H1 (cell line): Measurements from ENCODE around the gene PAQR5. TPM values are rescaled to one million over a fixed set of nuclear protein-coding genes. Genes with fewer than 3 reads are reported as not detected.

Source experiments
- CTCF ChIA-PET: fragments of 300-600 bp; sonication (Branson Sonifier 250); formaldehyde crosslinking; loops from one replicate; lab custom pipeline; 2021; ENCODE audit not compliant: partially characterized antibody; lab: Charles Lee
- POLR2A ChIA-PET: fragments of 300-600 bp; sonication (Branson Sonifier 250); formaldehyde crosslinking; loops from one replicate; lab custom pipeline; 2021; ENCODE audit warnings: inconsistent platforms; ENCODE audit not compliant: partially characterized antibody; lab: Charles Lee
- DNase-seq, 2 experiments: peaks; one replicate each; pipeline versions ENCODE4 v3.0.0 to v3.0.0-alpha.2; 2010 to 2022; ENCODE audit warnings: low spot score in 2 of 2, low read depth in 1 of 2, mixed read lengths in 1 of 2
- FAIRE-seq: peaks from 2 replicates; lab custom pipeline; 2011; peaks lifted over from hg19 to GRCh38; lab: Jason Lieb, UNC
- H2AFZ ChIP-seq: 2 replicates; pipeline ENCODE4 v1.8.1; 2012; ENCODE audit warnings: low read length, inconsistent platforms
- H2AK5ac ChIP-seq: 2 replicates; pipeline ENCODE4 v1.6.1; 2013; ENCODE audit warnings: low read depth, low read length
- H2BK120ac ChIP-seq: replicated peaks from 2 replicates; pipeline ENCODE3; 2013; ENCODE audit warnings: low read depth, low read length, inconsistent platforms
- H2BK12ac ChIP-seq: 2 replicates; pipeline ENCODE4 v1.6.1; 2013; ENCODE audit warnings: low read depth, low read length
- H2BK15ac ChIP-seq: 2 replicates; pipeline ENCODE4 v1.6.1; 2013; ENCODE audit warnings: low read length
- H2BK20ac ChIP-seq: 2 replicates; pipeline ENCODE4 v1.6.1; 2013; ENCODE audit warnings: low read length
- H2BK5ac ChIP-seq: 2 replicates; pipeline ENCODE4 v1.6.1; 2013; ENCODE audit warnings: low read depth, low read length
- H3K14ac ChIP-seq: 2 replicates; pipeline ENCODE4 v1.6.1; 2013; ENCODE audit warnings: inconsistent platforms; ENCODE audit not compliant: insufficient read length
- H3K18ac ChIP-seq: 2 replicates; pipeline ENCODE4 v1.6.1; 2013; ENCODE audit warnings: low read length; ENCODE audit errors: extremely low read depth
- H3K23ac ChIP-seq: 2 replicates; pipeline ENCODE4 v1.6.1; 2013; ENCODE audit warnings: inconsistent platforms; ENCODE audit not compliant: insufficient read length
- H3K23me2 ChIP-seq: 2 replicates; pipeline ENCODE4 v1.6.1; 2013; ENCODE audit warnings: low read depth, low read length
- H3K27ac ChIP-seq: 2 replicates; pipeline ENCODE4 v1.6.1; 2011; ENCODE audit warnings: low read depth, low read length, inconsistent platforms
- H3K27me3 ChIP-seq, 4 experiments: replicated peaks in 1 of 4; 1 replicate in 1 of 4; 2 replicates in 3 of 4; pipeline versions ENCODE4 v1.6.1 to v1.8.1; 2011 to 2013; ENCODE audit warnings: low read length in 3 of 4, mild to moderate bottlenecking in 3 of 4, inconsistent platforms in 2 of 4, mixed read lengths in 2 of 4, moderate library complexity in 1 of 4; ENCODE audit not compliant: control insufficient read depth in 3 of 4, insufficient read depth in 3 of 4; ENCODE audit errors: extremely low read depth in 1 of 4
- H3K36me3 ChIP-seq, 4 experiments: 2 replicates each; pipeline versions ENCODE4 v1.6.1 to v1.8.1; 2011 to 2013; ENCODE audit warnings: mild to moderate bottlenecking in 4 of 4, low read length in 3 of 4, moderate library complexity in 2 of 4, control low read depth in 1 of 4, inconsistent platforms in 1 of 4; ENCODE audit not compliant: insufficient read depth in 4 of 4, control insufficient read depth in 2 of 4
- H3K4ac ChIP-seq: replicated peaks from 2 replicates; pipeline ENCODE3; 2013; ENCODE audit warnings: low read length, low read depth, mixed read lengths, inconsistent platforms; ENCODE audit not compliant: insufficient read length
- H3K4me1 ChIP-seq, 4 experiments: replicated peaks in 1 of 4; 1 replicate in 1 of 4; 2 replicates in 3 of 4; pipeline versions ENCODE4 v1.6.1 to v1.8.1; 2011 to 2013; ENCODE audit warnings: low read length in 3 of 4, inconsistent platforms in 2 of 4, mixed read lengths in 1 of 4; ENCODE audit not compliant: insufficient read depth in 4 of 4, control insufficient read depth in 3 of 4
- H3K4me2 ChIP-seq, 2 experiments: 2 replicates each; pipeline versions ENCODE4 v1.6.1 to v1.8.1; 2011 to 2013; ENCODE audit warnings: low read depth in 2 of 2, low read length in 2 of 2, control low read depth in 1 of 2, inconsistent platforms in 1 of 2, mild to moderate bottlenecking in 1 of 2; ENCODE audit not compliant: insufficient read depth in 1 of 2
- H3K4me3 ChIP-seq, 4 experiments: fragments of 200-600, 300-600 bp in 1 of 4; sonication (generic), shearing (Covaris generic), sonication (Bioruptor Twin) in 1 of 4; 2 replicates each; pipeline versions ENCODE4 v1.5.1 to v1.8.1; 2011 to 2016; ENCODE audit warnings: low read length in 4 of 4, low read depth in 3 of 4, control low read depth in 2 of 4, inconsistent platforms in 2 of 4, mild to moderate bottlenecking in 2 of 4, mixed read lengths in 1 of 4, moderate library complexity in 1 of 4; ENCODE audit not compliant: insufficient read depth in 2 of 4; ENCODE audit errors: extremely low read depth in 1 of 4
- H3K56ac ChIP-seq: replicated peaks from 2 replicates; pipeline ENCODE3; 2013; ENCODE audit warnings: low read depth, mild to moderate bottlenecking, mixed read lengths, low read length, inconsistent platforms; ENCODE audit not compliant: insufficient read length
- H3K79me1 ChIP-seq: 2 replicates; pipeline ENCODE4 v1.6.1; 2013; ENCODE audit warnings: low read depth, low read length, control low read depth
- H3K79me2 ChIP-seq, 2 experiments: 2 replicates each; pipeline versions ENCODE4 v1.6.1 to v1.8.1; 2012 to 2013; ENCODE audit warnings: low read length in 2 of 2, mild to moderate bottlenecking in 2 of 2, inconsistent platforms in 1 of 2; ENCODE audit not compliant: insufficient read depth in 2 of 2, control insufficient read depth in 1 of 2
- H3K9ac ChIP-seq, 4 experiments: replicated peaks in 1 of 4; 1 replicate in 1 of 4; 2 replicates in 3 of 4; pipeline versions ENCODE4 v1.6.1 to v1.8.1; 2011 to 2013; ENCODE audit warnings: low read depth in 3 of 4, low read length in 3 of 4, control low read depth in 2 of 4, mild to moderate bottlenecking in 2 of 4, moderate library complexity in 2 of 4, inconsistent platforms in 1 of 4; ENCODE audit errors: extremely low read depth in 1 of 4
- H3K9me3 ChIP-seq, 2 experiments: 2 replicates each; pipeline versions ENCODE4 v1.6.1 to v1.8.1; 2012 to 2013; ENCODE audit warnings: mild to moderate bottlenecking in 2 of 2, moderate library complexity in 2 of 2, control low read depth in 1 of 2, inconsistent platforms in 1 of 2, low read depth in 1 of 2, low read length in 1 of 2, mixed read lengths in 1 of 2; ENCODE audit not compliant: insufficient read depth in 2 of 2
- H4K20me1 ChIP-seq, 2 experiments: replicated peaks in 1 of 2; 2 replicates each; pipeline versions ENCODE3 to v1.8.1; 2011 to 2013; ENCODE audit warnings: inconsistent platforms in 2 of 2, low read length in 2 of 2, mild to moderate bottlenecking in 1 of 2; ENCODE audit not compliant: insufficient read depth in 2 of 2, control insufficient read depth in 1 of 2
- H4K5ac ChIP-seq: 2 replicates; pipeline ENCODE4 v1.6.1; 2013; ENCODE audit warnings: low read length, low read depth, mixed read lengths, inconsistent platforms; ENCODE audit not compliant: insufficient read length
- H4K8ac ChIP-seq: 2 replicates; pipeline ENCODE4 v1.8.0; 2013; ENCODE audit warnings: mild to moderate bottlenecking, moderate library complexity, low read length, inconsistent platforms; ENCODE audit not compliant: insufficient read depth; ENCODE audit errors: extremely low read depth
- H4K91ac ChIP-seq: replicated peaks from 2 replicates; pipeline ENCODE3; 2013; ENCODE audit warnings: low read length, mixed read lengths, inconsistent platforms; ENCODE audit not compliant: insufficient read length
- ATF3 ChIP-seq: IDR thresholded peaks from 2 replicates; pipeline ENCODE4 v1.6.1; 2011; ENCODE audit warnings: low read depth, mild to moderate bottlenecking, low read length; ENCODE audit not compliant: insufficient read depth
- EGR1 ChIP-seq: IDR thresholded peaks from 2 replicates; pipeline ENCODE4 v1.6.1; 2011; ENCODE audit warnings: low read depth, low read length, borderline replicate concordance
- FOSL1 ChIP-seq: IDR thresholded peaks from 2 replicates; pipeline ENCODE4 v1.6.1; 2011; ENCODE audit warnings: mild to moderate bottlenecking, low read depth, low read length, moderate library complexity; ENCODE audit not compliant: insufficient read depth
- HDAC2 ChIP-seq, 2 experiments: fragments of 300-600 bp in 1 of 2; sonication (generic) in 1 of 2; IDR thresholded peaks; 2 replicates each; pipeline ENCODE4 v1.6.1; 2011 to 2012; ENCODE audit warnings: low read depth in 2 of 2, low read length in 2 of 2, mild to moderate bottlenecking in 2 of 2, moderate library complexity in 2 of 2, borderline replicate concordance in 1 of 2, inconsistent platforms in 1 of 2
- HDAC6 ChIP-seq: IDR thresholded peaks from one replicate; pipeline ENCODE4 v1.7.1; 2012; ENCODE audit warnings: low read depth, mild to moderate bottlenecking, inconsistent platforms, low read length, moderate library complexity
- JUN ChIP-seq: IDR thresholded peaks from 2 replicates; pipeline ENCODE4 v1.6.1; 2011; ENCODE audit warnings: low read depth, mild to moderate bottlenecking, improper control_type of control experiment, low read length
- KDM5A ChIP-seq: fragments of 200-600 bp; IDR thresholded peaks from 2 replicates; pipeline ENCODE4 v1.7.1; 2012; ENCODE audit warnings: mild to moderate bottlenecking, low read length, inconsistent platforms, mixed read lengths
- NANOG ChIP-seq: IDR thresholded peaks from 2 replicates; pipeline ENCODE4 v1.6.1; 2011; ENCODE audit warnings: low read length, low read depth, mild to moderate bottlenecking, inconsistent platforms; ENCODE audit not compliant: insufficient read depth, poor library complexity, severe bottlenecking
- SAP30 ChIP-seq: fragments of 300-600 bp; sonication (generic); IDR thresholded peaks from 2 replicates; pipeline ENCODE4 v1.7.1; 2012; ENCODE audit warnings: low read length, moderate library complexity, mild to moderate bottlenecking, inconsistent platforms; ENCODE audit not compliant: insufficient read depth, insufficient replicate concordance
- SUZ12 ChIP-seq: fragments of 200-600 bp; sonication (generic); IDR thresholded peaks from 2 replicates; pipeline ENCODE4 v1.6.1; 2012; ENCODE audit warnings: mild to moderate bottlenecking, inconsistent platforms, low read length, moderate library complexity, mixed read lengths
- WGBS, 2 experiments: shearing (Covaris generic) in 1 of 2; methylation state at CpG; one replicate each; pipeline versions ENCODE4 v1.1.6 to v1.1.7; 2013 to 2015; ENCODE audit warnings: low lambda C conversion rate in 2 of 2, mixed read lengths in 2 of 2, inconsistent platforms in 1 of 2, low coverage in 1 of 2, missing lambda C conversion rate in 1 of 2; ENCODE audit not compliant: insufficient replicate concordance in 2 of 2, insufficient coverage in 1 of 2, insufficient read length in 1 of 2; ENCODE audit errors: extremely low coverage in 1 of 2, missing lambda C conversion rate in 1 of 2; 5-methylcytosine and 5-hydroxymethylcytosine counted together
- polyA plus RNA-seq, 7 experiments: library from polyadenylated mRNA; depleted of rRNA in 3 of 7; stranded (reverse) in 5 of 7; unstranded in 2 of 7; fragments of >200 nt in 5 of 7; fragments of 200-250 nt in 2 of 7; gene quantifications; 1 replicate in 5 of 7; 2 replicates in 1 of 7; 4 replicates in 1 of 7; pipeline versions ENCODE4 v1.2.1 to v1.2.3, GENCODE V29; 2011 to 2013; ENCODE audit warnings: missing spikeins in 2 of 7, mixed read lengths in 2 of 7
- total RNA-seq: library from RNA; stranded (reverse); fragmentation: NEBNext Ultra II Directional; extraction: Animal tissue kit (Norgen Biotek cat#: 25700); gene quantifications from 2 replicates; pipeline ENCODE4 v1.2.1, GENCODE V29; 2021

PAQR5 gene
- total and polyA plus RNA-seq, 2 of the 8 experiments (the other 6 are each of a cell fraction or from before 2014, with no cell fraction given), result 8.7 to 18.1 TPM

- Histone ChIP-seq H2AFZ (no peak overlapping the region), H3K4me2 (no peak overlapping the region), H3K23me2 (no peaks in the 10 kb centered on the region), H2BK5ac (no peak overlapping the region), H3K18ac (no peak overlapping the region), H3K4me1 (no peaks in the 10 kb centered on the region), H3K27ac (no peak overlapping the region), H3K36me3 (no peaks in the 10 kb centered on the region), H4K91ac (no peak overlapping the region), H3K23ac (no peak overlapping the region), H3K9ac (no peak overlapping the region), H2BK20ac (no peak overlapping the region), H3K27me3 (no peaks in the 10 kb centered on the region), H4K5ac (no peak overlapping the region), H3K14ac (no peak overlapping the region), H2BK120ac (no peak overlapping the region), H4K20me1 (no peaks in the 10 kb centered on the region), H3K4ac (no peak overlapping the region), H3K56ac (no peak overlapping the region), H2BK12ac (no peak overlapping the region), H3K4me3 (no peak overlapping the region), H3K79me1 (no peaks in the 10 kb centered on the region), H4K8ac (no peak overlapping the region), H3K9me3 (no peaks in the 10 kb centered on the region), H2AK5ac (no peak overlapping the region), H2BK15ac (no peak overlapping the region), H3K79me2 (no peaks in the 10 kb centered on the region)
- FAIRE-seq, result no peak
- WGBS, 2 experiments, result 88% methylated on average over 4 of the region's 4 CpGs; no CpG with 5 or more reads in 1 of the 2 experiments
- CTCF ChIA-PET, result no interaction called here
- POLR2A ChIA-PET, result interaction anchor here (0.6 kb wide), 1 partner anchor 101 kb away, joined by 3 read pairs; no protein-coding TSS in a partner anchor
- no peak for TF ChIP-seq ATF3
- no peak for TF ChIP-seq SUZ12
- no peak for TF ChIP-seq KDM5A
- TF ChIP-seq HDAC2 (IDR thresholded peaks at IDR 0.05; ENCODE audit: borderline replicate concordance in 1 of 2, low read depth in 2 of 2, low read length in 2 of 2), result no peak
- no peak for TF ChIP-seq EGR1
- TF ChIP-seq NANOG, result no peak
- no peak for TF ChIP-seq SAP30
- no peak for TF ChIP-seq HDAC6
- no peak for TF ChIP-seq FOSL1
- TF ChIP-seq JUN, result no peak
- no peak for DNase-seq
Measured at GRCh38 chr15:69351333-69351732, 52.6 kb downstream of the PAQR5 start.
